ENCODE measurements around the gene ZNF784. TPM values are rescaled to one million over a fixed set of nuclear protein-coding genes. Genes with fewer than 3 reads are reported as not detected.

Gene ZNF784
- total RNA-seq, 4 donors from 2014 or later = 2.5 to 3.8 (median 3.2) TPM

GRCh38 chr19:55598034-55598433, 26.3 kb downstream of the ZNF784 start:
- ATAC-seq (ENCODE audit: low FRiP score) (no peak), DNase-seq (ENCODE audit: low spot score) (no peak)
- TF ChIP-seq CTCF (IDR thresholded peaks at IDR 0.05) = no peak

DNA sequence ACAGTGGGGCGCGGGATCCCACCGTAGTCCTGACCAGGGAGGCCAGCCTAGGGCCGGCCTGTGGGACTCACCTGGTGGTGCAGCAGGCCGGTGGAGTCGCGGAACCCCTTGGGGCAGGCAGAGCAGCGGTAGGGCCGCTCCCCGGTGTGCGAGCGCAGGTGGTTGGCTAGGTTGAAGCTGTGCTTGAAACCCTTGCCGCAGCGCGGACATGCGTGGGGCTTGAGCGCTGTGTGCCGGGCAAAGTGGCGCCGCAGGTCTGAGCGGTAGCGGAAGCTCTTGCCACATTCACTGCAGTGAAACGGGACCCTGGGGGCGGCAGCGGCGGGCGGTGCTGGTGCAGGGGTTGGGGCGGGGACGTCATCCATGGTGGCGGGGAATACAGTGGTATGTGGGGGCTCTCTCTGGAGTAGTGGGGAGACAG, 26.9 kb downstream of the ZNF784 start:
- no peak for ATAC-seq (ENCODE audit: low FRiP score)
- DNase-seq (ENCODE audit: low spot score) = no peak

GRCh38 chr19:55596304-55596703, 28.1 kb downstream of the ZNF784 start:
- no peak for TF ChIP-seq CTCF (IDR thresholded peaks at IDR 0.05)
- DNase-seq (ENCODE audit: low spot score) (no peak), ATAC-seq (ENCODE audit: low FRiP score) (no peak)

More for the DNA sequence above, 26.9 kb downstream of the ZNF784 start:
- no peak for TF ChIP-seq CTCF (IDR thresholded peaks at IDR 0.05)

DNA sequence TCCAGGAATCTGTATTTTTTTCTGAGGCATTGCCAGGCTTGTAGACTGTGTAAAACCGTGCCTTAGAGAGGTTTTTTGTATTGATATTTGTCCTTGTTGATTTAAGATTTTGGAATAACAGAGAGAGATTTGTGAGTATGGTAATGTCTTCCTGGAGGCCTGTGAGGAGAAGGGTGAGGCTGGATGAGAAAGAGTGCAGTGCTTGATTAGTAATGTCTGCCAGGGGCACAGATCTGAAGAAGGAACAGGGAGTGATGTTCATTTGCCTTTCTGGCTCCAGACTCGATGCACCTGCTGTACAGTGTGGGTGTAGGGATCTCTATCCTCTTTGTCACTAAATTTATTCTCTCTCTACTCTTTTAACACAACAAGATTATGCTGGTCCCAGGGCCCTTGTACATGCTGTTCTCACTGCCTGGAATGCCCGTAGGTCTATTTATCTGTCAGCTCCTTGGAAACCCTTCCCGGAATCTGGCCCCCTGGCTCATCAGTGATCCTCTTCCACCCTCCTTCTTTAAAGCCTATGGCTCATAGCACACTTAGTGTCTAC, 29.3 kb downstream of the ZNF784 start:
- ATAC-seq (ENCODE audit: low FRiP score) (no peak), DNase-seq (ENCODE audit: low spot score) (no peak)
- TF ChIP-seq CTCF (IDR thresholded peaks at IDR 0.05) = no peak

- TF ChIP-seq CTCF (IDR thresholded peaks at IDR 0.05) = no peak
- no peak for ATAC-seq (ENCODE audit: low FRiP score)
- no peak for DNase-seq (ENCODE audit: low spot score)
These were observed 31.1 kb downstream of the ZNF784 start for GRCh38 chr19:55593096-55593772.

DNA sequence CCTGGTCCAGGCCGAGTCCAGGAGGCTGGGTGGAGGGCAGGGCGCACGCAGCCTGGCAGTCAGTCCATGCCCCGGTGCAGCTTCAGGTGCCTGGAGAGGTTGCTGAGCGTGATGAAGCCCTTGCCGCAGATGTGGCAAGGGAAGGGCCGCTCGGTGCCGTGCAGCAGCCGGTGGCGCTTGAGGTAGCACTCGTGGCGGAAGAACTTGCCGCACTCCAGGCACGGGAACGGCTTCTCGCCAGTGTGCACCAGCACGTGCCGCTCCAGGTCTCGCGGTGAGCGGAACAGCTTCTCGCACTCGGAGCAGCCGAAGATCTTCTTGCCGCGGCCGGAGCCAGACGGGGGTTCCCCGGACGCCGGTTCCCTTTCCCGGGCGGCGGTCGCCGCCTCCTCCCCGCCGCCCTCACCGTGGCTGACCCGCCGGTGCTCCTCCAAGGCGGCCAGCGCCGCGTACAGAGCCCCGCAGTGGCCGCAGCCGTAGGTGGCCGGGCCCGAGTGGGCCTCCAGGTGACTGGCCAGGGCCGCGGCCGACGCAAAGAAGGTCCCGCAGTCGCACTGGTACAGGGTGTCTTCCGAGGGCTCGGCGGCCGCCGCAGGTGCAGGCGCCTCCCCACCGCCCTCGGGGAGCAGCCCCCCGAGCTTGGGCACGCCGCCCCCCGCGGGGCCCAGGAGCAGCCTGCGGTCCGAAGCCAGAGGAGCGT, 31.8 kb downstream of the ZNF784 start:
- no peak for DNase-seq (ENCODE audit: low spot score)
- ATAC-seq (ENCODE audit: low FRiP score) = no peak
- no peak for TF ChIP-seq CTCF (IDR thresholded peaks at IDR 0.05)

Data from omental fat pad (tissue), 4 donors.